ENCODE data around the gene IGF1R.

Gene IGF1R

DNA sequence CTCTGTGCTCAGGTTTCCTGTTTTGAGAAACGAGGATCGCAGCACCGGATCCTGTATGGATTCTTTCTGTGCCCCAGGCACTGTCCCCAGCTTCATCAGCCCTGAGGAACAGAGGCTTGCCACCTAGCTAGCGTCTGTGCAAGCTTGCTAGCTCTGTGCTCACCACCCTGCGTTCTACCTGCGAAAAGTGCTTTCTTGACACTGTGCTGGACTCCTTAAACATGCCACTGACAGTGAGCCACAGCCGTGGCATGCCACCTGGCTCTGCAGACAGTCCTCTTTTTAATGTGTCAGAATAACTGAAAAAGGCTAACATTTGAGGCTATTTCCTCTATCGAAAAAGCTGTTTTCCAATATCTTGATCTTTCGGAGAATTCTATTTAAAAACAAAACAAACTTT, 357.8 kb downstream of the IGF1R start:
- H3K4me1 ChIP-seq (ENCODE audit: low read length) = no peaks in the 10 kb centered on the region
- no peak overlapping the region for H3K4me2 ChIP-seq (ENCODE audit: low read length)
- H3K36me3 ChIP-seq (replicated peaks; ENCODE audit: low read depth, low read length) = no peaks in the 10 kb centered on the region
- TF ChIP-seq EZH2phosphoT487 (IDR thresholded peaks at IDR 0.05; ENCODE audit: low read depth) = no peak
- TF ChIP-seq, protein P1, sequence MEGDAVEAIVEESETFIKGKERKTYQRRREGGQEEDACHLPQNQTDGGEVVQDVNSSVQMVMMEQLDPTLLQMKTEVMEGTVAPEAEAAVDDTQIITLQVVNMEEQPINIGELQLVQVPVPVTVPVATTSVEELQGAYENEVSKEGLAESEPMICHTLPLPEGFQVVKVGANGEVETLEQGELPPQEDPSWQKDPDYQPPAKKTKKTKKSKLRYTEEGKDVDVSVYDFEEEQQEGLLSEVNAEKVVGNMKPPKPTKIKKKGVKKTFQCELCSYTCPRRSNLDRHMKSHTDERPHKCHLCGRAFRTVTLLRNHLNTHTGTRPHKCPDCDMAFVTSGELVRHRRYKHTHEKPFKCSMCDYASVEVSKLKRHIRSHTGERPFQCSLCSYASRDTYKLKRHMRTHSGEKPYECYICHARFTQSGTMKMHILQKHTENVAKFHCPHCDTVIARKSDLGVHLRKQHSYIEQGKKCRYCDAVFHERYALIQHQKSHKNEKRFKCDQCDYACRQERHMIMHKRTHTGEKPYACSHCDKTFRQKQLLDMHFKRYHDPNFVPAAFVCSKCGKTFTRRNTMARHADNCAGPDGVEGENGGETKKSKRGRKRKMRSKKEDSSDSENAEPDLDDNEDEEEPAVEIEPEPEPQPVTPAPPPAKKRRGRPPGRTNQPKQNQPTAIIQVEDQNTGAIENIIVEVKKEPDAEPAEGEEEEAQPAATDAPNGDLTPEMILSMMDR (IDR thresholded peaks at IDR 0.05; ENCODE audit: low read depth, low read length) = no peak
- no peak overlapping the region for H2AFZ ChIP-seq (ENCODE audit: low read depth, low read length)
- H3K4me3 ChIP-seq (ENCODE audit: low read length) = no peak overlapping the region
- no peaks in the 10 kb centered on the region for H3K9me3 ChIP-seq (ENCODE audit: insufficient read depth, low read length)
- H4K20me1 ChIP-seq (ENCODE audit: insufficient read depth, low read length) = no peaks in the 10 kb centered on the region
- H3K9ac ChIP-seq (ENCODE audit: low read length) = no peak overlapping the region
- H3K79me2 ChIP-seq (ENCODE audit: low read length) = no peaks in the 10 kb centered on the region
- peaks cover 8% of the 10 kb centered on the region; the same call in 1 of the 2 replicates for H3K27me3 ChIP-seq (ENCODE audit: low read depth, low read length)
- H3K27ac ChIP-seq (ENCODE audit: low read length) = no peak overlapping the region

DNA sequence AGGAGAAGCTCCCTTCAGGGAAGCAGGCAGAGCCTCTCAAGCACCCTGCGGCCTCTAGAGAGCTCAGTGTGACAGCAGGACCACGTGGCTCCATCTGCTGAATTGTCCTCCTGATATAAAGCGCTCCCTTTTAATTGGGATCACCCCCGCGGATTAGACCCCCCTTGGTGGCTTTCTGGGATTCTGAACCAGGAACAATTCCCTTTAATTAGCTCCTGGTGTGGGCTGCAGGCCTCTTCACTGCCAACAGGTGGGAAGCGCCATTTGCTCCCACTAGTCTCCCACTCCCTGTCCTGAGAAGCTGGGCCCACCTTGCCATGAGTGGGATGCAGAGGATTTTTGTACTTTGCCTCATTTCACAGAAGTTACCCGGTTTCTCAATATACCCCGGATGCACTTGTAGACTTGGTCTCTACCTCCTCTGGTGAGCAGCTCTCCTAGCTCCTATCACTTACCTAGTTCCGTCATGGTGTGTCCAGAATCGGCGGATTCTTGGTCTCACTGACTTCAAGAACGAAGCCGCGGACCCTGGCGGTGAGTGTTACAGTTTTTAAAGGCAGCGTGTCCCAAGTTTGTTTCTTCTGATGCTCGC, 358.7 kb downstream of the IGF1R start:
- Histone ChIP-seq H3K79me2 (ENCODE audit: low read length) (no peaks in the 10 kb centered on the region), H3K4me1 (ENCODE audit: low read length) (no peaks in the 10 kb centered on the region), H3K4me2 (ENCODE audit: low read length) (no peak overlapping the region), H3K27me3 (ENCODE audit: low read depth, low read length) (peaks cover 8% of the 10 kb centered on the region; the same call in 1 of the 2 replicates), H3K27ac (ENCODE audit: low read length) (no peak overlapping the region), H3K36me3 (replicated peaks; ENCODE audit: low read depth, low read length) (no peaks in the 10 kb centered on the region), H2AFZ (ENCODE audit: low read depth, low read length) (no peak overlapping the region), H3K4me3 (ENCODE audit: low read length) (no peak overlapping the region), H3K9ac (ENCODE audit: low read length) (no peak overlapping the region), H3K9me3 (ENCODE audit: insufficient read depth, low read length) (no peaks in the 10 kb centered on the region), H4K20me1 (ENCODE audit: insufficient read depth, low read length) (no peaks in the 10 kb centered on the region)
- TF ChIP-seq, protein P1 (IDR thresholded peaks at IDR 0.05; ENCODE audit: low read depth, low read length) = no peak
- TF ChIP-seq EZH2phosphoT487 (IDR thresholded peaks at IDR 0.05; ENCODE audit: low read depth) = no peak

DNA sequence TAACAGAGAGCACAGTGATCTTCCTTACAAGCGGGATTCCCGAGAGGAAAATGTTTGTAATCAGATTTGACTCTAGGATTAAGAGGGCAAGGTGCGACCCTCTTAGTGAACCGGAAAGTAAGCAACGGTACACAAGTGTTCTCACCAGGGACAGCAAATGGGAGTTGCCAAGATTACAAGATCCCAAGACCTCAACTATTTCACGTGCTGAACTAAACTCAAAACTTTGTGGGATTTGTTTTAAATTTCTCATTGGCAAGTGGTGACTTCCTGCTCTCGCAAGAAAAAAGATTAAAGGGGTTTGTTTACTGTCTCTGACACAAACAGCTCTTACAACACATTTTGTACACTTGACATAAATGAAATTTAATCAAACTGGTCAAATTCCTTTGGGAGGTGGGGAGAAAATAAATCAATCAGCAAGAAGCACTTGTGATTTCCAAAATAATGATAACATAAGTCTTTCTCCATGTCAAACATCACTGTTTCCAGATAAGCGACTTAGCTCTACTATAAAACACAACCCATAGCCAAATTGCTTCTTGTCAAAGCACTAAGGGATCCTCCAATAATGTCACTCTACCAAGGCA, 361.5 kb downstream of the IGF1R start:
- Histone ChIP-seq H3K9me3 (ENCODE audit: insufficient read depth, low read length) (no peaks in the 10 kb centered on the region), H3K4me3 (ENCODE audit: low read length) (no peak overlapping the region), H3K36me3 (replicated peaks; ENCODE audit: low read depth, low read length) (no peaks in the 10 kb centered on the region), H3K27me3 (ENCODE audit: low read depth, low read length) (peaks cover 8% of the 10 kb centered on the region; the same call in 1 of the 2 replicates), H3K4me1 (ENCODE audit: low read length) (no peaks in the 10 kb centered on the region), H3K9ac (ENCODE audit: low read length) (no peak overlapping the region), H2AFZ (ENCODE audit: low read depth, low read length) (no peak overlapping the region), H3K4me2 (ENCODE audit: low read length) (no peak overlapping the region), H3K27ac (ENCODE audit: low read length) (no peak overlapping the region), H4K20me1 (ENCODE audit: insufficient read depth, low read length) (no peaks in the 10 kb centered on the region), H3K79me2 (ENCODE audit: low read length) (no peaks in the 10 kb centered on the region)
- no peak for TF ChIP-seq EZH2phosphoT487 (IDR thresholded peaks at IDR 0.05; ENCODE audit: low read depth)
- TF ChIP-seq, protein P1 (IDR thresholded peaks at IDR 0.05; ENCODE audit: low read depth, low read length) = no peak

DNA sequence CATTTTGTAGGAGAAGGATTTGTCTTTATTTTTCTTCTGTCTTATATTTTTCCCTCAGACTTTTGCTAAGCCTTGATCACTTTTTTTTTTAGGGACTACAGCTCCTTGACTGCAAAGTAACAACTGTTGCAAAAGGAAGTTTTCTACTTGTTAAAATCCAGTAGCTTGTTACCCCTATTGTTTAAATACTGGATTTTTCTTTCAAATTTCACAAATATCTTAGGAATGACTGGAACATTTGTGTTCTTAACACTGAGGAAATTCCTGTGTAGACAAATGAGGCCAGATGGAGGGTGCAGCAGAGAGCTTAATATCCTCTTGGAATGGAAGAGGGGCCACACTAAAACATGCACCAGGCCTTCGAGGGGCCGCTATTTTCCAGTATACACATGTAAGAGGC, 362.4 kb downstream of the IGF1R start:
- Histone ChIP-seq H3K27me3 (ENCODE audit: low read depth, low read length) (peaks cover 8% of the 10 kb centered on the region; the same call in 1 of the 2 replicates), H3K4me3 (ENCODE audit: low read length) (no peak overlapping the region), H2AFZ (ENCODE audit: low read depth, low read length) (no peak overlapping the region), H3K4me1 (ENCODE audit: low read length) (no peaks in the 10 kb centered on the region), H3K9ac (ENCODE audit: low read length) (no peak overlapping the region), H3K9me3 (ENCODE audit: insufficient read depth, low read length) (no peaks in the 10 kb centered on the region), H3K79me2 (ENCODE audit: low read length) (no peaks in the 10 kb centered on the region), H3K36me3 (replicated peaks; ENCODE audit: low read depth, low read length) (no peaks in the 10 kb centered on the region), H4K20me1 (ENCODE audit: insufficient read depth, low read length) (no peaks in the 10 kb centered on the region), H3K4me2 (ENCODE audit: low read length) (no peak overlapping the region), H3K27ac (ENCODE audit: low read length) (no peak overlapping the region)
- TF ChIP-seq, protein P1 (IDR thresholded peaks at IDR 0.05; ENCODE audit: low read depth, low read length) = no peak
- no peak for TF ChIP-seq EZH2phosphoT487 (IDR thresholded peaks at IDR 0.05; ENCODE audit: low read depth)
